Measurements from ENCODE around the gene CAPN8.

The CAPN8 gene

DNA sequence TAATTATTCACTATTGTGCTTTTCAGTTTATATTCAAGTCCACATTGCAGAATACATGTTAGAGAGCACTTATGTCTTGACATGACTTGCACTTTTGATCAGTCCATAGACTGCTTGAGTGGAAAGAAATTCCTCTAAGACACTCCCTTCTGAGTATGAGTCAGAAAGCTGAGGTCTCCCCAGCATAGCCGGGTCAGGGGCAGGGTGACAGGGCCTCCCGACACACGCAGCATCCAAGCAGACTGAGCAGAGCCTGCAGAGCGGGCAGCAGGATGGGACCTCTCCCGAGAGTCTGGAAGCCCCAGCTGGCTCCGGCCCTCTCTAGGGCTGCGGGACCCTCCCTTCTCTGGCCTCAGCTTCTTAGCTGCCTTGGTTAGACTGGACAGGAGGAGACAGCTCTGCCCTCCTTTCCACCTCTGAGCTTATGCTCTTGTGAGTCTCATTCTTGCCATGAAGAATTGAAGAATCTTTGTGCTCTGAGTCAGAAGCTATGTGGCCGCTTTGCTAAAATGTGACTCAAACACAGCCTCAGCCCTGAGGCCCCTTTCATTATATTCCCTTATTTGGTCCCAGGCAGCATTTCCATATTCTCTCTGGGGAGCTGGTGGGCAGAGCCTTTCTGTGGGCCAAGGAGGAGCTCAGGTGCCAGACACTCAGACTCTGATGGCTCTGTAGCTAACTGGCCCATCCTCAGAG lies 35.6 kb upstream of the CAPN8 start:
- DNase-seq (ENCODE audit: low read depth, low spot score): peak; percentile 75
- H3K4me3 ChIP-seq (ENCODE audit: insufficient read length, low read depth): no peak overlapping the region

DNA sequence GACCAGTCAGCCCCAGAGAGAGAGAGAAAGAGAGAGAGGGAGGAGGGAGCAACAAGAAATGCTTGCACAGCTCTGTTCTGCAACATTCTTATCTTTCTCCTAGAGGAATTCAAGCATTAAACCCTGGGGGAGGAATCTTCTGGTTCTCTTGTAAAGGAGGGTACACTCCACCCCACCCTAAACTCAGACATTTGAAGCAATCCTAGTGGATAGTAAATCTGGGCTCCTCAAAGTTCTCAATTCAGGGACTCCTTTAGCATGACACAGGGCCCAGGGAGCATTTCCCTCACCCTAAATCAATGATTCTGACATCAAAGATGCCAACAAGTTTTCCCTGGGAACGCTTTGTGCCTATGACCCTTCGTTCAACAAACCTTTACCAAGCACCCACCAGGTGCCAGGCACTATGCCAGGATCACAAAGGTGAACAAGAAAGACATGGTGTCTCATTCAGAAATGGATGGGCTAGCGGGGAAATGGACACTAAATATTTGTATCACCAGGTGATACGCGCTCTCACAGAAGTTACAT lies 35.0 kb upstream of the CAPN8 start:
- Histone ChIP-seq H3K27me3 (ENCODE audit: insufficient read depth, insufficient read length) (no peaks in the 10 kb centered on the region), H3K9ac (ENCODE audit: insufficient read length, low read depth) (no peak overlapping the region), H3K4me3 (ENCODE audit: insufficient read length, low read depth) (no peak overlapping the region), H3K36me3 (ENCODE audit: insufficient read depth, insufficient read length, low read length) (no peaks in the 10 kb centered on the region), H3K4me1 (ENCODE audit: insufficient read depth, insufficient read length) (peaks cover 13% of the 10 kb centered on the region), H3K9me3 (ENCODE audit: insufficient read depth, low read length) (no peaks in the 10 kb centered on the region)
- DNase-seq (ENCODE audit: low read depth, low spot score): no peak
- TF ChIP-seq YY1 (IDR thresholded peaks at IDR 0.05; ENCODE audit: insufficient read depth, insufficient read length): no peak
- no peak for TF ChIP-seq SUZ12 (IDR thresholded peaks at IDR 0.05; ENCODE audit: extremely low read depth, insufficient read depth, insufficient read length)
- TF ChIP-seq ZNF274 (IDR thresholded peaks at IDR 0.05; ENCODE audit: low read depth, low read length): no peak

More for the DNA sequence above, 35.6 kb upstream of the CAPN8 start:
- no peaks in the 10 kb centered on the region for H3K36me3 ChIP-seq (ENCODE audit: insufficient read depth, insufficient read length, low read length)
- no peaks in the 10 kb centered on the region for H3K27me3 ChIP-seq (ENCODE audit: insufficient read depth, insufficient read length)
- no peak overlapping the region for H3K9ac ChIP-seq (ENCODE audit: insufficient read length, low read depth)
- no peaks in the 10 kb centered on the region for H3K9me3 ChIP-seq (ENCODE audit: insufficient read depth, low read length)
- TF ChIP-seq YY1 (IDR thresholded peaks at IDR 0.05; ENCODE audit: insufficient read depth, insufficient read length): no peak
- TF ChIP-seq ZNF274 (IDR thresholded peaks at IDR 0.05; ENCODE audit: low read depth, low read length): no peak
- no peak for TF ChIP-seq SUZ12 (IDR thresholded peaks at IDR 0.05; ENCODE audit: extremely low read depth, insufficient read depth, insufficient read length)
- H3K4me1 ChIP-seq (ENCODE audit: insufficient read depth, insufficient read length): peaks cover 13% of the 10 kb centered on the region

DNA sequence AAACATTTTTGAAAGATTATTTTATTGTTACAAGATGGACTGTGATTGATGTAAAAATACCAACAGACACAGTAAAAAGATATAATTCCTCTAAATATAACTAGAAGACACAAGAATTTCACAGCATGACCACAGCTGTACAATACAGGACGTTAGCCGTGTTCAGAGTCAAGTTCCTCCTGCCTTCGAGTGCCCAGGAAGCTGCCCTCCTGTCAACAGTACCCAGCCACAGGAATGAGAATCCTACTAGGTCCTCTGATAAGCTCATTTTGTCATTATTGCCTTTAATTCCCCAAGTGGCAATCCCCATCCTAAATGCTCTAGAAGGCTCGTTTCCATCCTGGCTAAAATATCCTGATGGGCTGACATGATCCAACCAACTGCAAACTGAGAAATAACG lies 30.4 kb upstream of the CAPN8 start:
- H3K4me3 ChIP-seq (ENCODE audit: insufficient read length, low read depth): no peak overlapping the region
- no peak for DNase-seq (ENCODE audit: low read depth, low spot score)
- H3K36me3 ChIP-seq (ENCODE audit: insufficient read depth, insufficient read length, low read length): no peaks in the 10 kb centered on the region
- H3K9ac ChIP-seq (ENCODE audit: insufficient read length, low read depth): no peak overlapping the region
- no peaks in the 10 kb centered on the region for H3K9me3 ChIP-seq (ENCODE audit: insufficient read depth, low read length)
- H3K27me3 ChIP-seq (ENCODE audit: insufficient read depth, insufficient read length): no peaks in the 10 kb centered on the region
- peaks cover 6% of the 10 kb centered on the region for H3K4me1 ChIP-seq (ENCODE audit: insufficient read depth, insufficient read length)
- no peak for TF ChIP-seq SUZ12 (IDR thresholded peaks at IDR 0.05; ENCODE audit: extremely low read depth, insufficient read depth, insufficient read length)
- no peak for TF ChIP-seq YY1 (IDR thresholded peaks at IDR 0.05; ENCODE audit: insufficient read depth, insufficient read length)
- TF ChIP-seq ZNF274 (IDR thresholded peaks at IDR 0.05; ENCODE audit: low read depth, low read length): no peak

DNA sequence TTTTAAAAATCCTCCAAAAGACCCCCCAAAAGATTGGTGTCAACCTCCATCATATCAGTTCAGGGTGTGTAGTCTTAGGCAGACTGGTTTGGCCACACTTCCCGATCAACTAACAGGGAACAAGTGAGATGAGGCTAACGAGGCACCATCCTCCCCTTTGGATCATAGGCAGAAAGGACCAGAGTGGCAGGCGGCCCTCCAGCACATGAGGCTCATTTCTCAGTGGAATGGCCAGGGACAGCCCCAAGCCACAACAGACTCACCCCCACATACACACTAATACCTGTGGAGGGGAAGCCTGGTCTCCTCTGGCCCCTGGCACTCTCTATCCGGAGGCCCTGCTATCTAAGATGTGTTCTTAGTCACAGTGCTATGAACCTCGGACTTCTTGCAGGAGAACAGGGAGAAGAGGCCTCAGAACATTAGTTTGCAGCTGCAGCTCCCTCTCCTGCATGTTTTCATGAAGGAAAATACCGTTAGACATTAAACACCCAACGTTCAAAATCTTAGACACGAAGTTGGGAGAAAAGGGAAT lies 29.6 kb upstream of the CAPN8 start:
- Histone ChIP-seq H3K4me3 (ENCODE audit: insufficient read length, low read depth) (no peak overlapping the region), H3K9ac (ENCODE audit: insufficient read length, low read depth) (no peak overlapping the region), H3K9me3 (ENCODE audit: insufficient read depth, low read length) (no peaks in the 10 kb centered on the region), H3K27me3 (ENCODE audit: insufficient read depth, insufficient read length) (no peaks in the 10 kb centered on the region), H3K36me3 (ENCODE audit: insufficient read depth, insufficient read length, low read length) (no peaks in the 10 kb centered on the region), H3K4me1 (ENCODE audit: insufficient read depth, insufficient read length) (peaks cover 2% of the 10 kb centered on the region)
- DNase-seq (ENCODE audit: low read depth, low spot score): no peak
- TF ChIP-seq ZNF274 (IDR thresholded peaks at IDR 0.05; ENCODE audit: low read depth, low read length) (no peak), SUZ12 (IDR thresholded peaks at IDR 0.05; ENCODE audit: extremely low read depth, insufficient read depth, insufficient read length) (no peak), YY1 (IDR thresholded peaks at IDR 0.05; ENCODE audit: insufficient read depth, insufficient read length) (no peak)

DNA sequence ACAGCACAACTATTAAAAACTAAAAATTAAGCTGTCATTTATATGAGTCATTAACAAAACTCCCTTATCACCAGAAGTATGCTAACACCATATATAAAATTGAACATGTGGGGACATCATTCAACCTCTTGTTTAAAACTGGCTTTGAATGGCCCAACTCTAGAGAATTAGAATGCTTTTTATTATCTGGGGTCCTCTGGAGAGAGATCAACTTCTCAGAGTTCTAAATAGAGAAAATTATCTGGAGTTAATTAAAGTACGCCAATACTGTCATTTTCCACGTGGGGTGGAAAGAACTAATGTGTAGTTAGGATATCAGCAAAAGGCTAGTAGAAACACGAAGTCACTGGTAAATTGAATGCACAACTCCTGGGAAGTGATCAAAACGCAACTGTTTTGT lies 25.6 kb upstream of the CAPN8 start:
- no peaks in the 10 kb centered on the region for H3K27me3 ChIP-seq (ENCODE audit: insufficient read depth, insufficient read length)
- H3K36me3 ChIP-seq (ENCODE audit: insufficient read depth, insufficient read length, low read length): no peaks in the 10 kb centered on the region
- TF ChIP-seq YY1 (IDR thresholded peaks at IDR 0.05; ENCODE audit: insufficient read depth, insufficient read length) (no peak), SUZ12 (IDR thresholded peaks at IDR 0.05; ENCODE audit: extremely low read depth, insufficient read depth, insufficient read length) (no peak), ZNF274 (IDR thresholded peaks at IDR 0.05; ENCODE audit: low read depth, low read length) (no peak)
- DNase-seq (ENCODE audit: low read depth, low spot score): no peak
- H3K4me1 ChIP-seq (ENCODE audit: insufficient read depth, insufficient read length): no peaks in the 10 kb centered on the region
- H3K9me3 ChIP-seq (ENCODE audit: insufficient read depth, low read length): no peaks in the 10 kb centered on the region
- H3K4me3 ChIP-seq (ENCODE audit: insufficient read length, low read depth): no peak overlapping the region
- no peak overlapping the region for H3K9ac ChIP-seq (ENCODE audit: insufficient read length, low read depth)

DNA sequence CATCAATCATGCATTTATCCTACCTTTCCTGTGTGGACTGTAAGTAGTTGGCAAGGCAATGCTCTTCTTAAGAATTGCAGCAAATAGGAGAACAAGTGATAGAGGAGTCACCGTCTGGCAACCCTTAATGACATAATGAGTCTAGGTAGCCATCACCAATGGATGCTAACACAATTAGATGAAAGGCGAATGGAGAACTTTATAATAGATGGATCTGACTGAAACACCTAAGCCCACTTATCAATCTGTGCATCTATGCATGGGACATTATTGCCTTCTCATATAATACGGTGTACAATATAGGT lies 18.9 kb upstream of the CAPN8 start:
- Histone ChIP-seq H3K36me3 (ENCODE audit: insufficient read depth, insufficient read length, low read length) (no peaks in the 10 kb centered on the region), H3K9ac (ENCODE audit: insufficient read length, low read depth) (no peak overlapping the region), H3K27me3 (ENCODE audit: insufficient read depth, insufficient read length) (peaks cover 7% of the 10 kb centered on the region), H3K4me3 (ENCODE audit: insufficient read length, low read depth) (no peak overlapping the region), H3K4me1 (ENCODE audit: insufficient read depth, insufficient read length) (no peaks in the 10 kb centered on the region), H3K9me3 (ENCODE audit: insufficient read depth, low read length) (no peaks in the 10 kb centered on the region)
- TF ChIP-seq ZNF274 (IDR thresholded peaks at IDR 0.05; ENCODE audit: low read depth, low read length): no peak
- TF ChIP-seq SUZ12 (IDR thresholded peaks at IDR 0.05; ENCODE audit: extremely low read depth, insufficient read depth, insufficient read length): no peak
- TF ChIP-seq YY1 (IDR thresholded peaks at IDR 0.05; ENCODE audit: insufficient read depth, insufficient read length): no peak
- DNase-seq (ENCODE audit: low read depth, low spot score): no peak

- H3K4me1 ChIP-seq (ENCODE audit: insufficient read depth, insufficient read length): no peaks in the 10 kb centered on the region
- peaks cover 7% of the 10 kb centered on the region for H3K27me3 ChIP-seq (ENCODE audit: insufficient read depth, insufficient read length)
- no peak overlapping the region for H3K4me3 ChIP-seq (ENCODE audit: insufficient read length, low read depth)
- DNase-seq (ENCODE audit: low read depth, low spot score): peak; percentile 72
- no peak overlapping the region for H3K9ac ChIP-seq (ENCODE audit: insufficient read length, low read depth)
- H3K36me3 ChIP-seq (ENCODE audit: insufficient read depth, insufficient read length, low read length): no peaks in the 10 kb centered on the region
- no peak for TF ChIP-seq YY1 (IDR thresholded peaks at IDR 0.05; ENCODE audit: insufficient read depth, insufficient read length)
- no peak for TF ChIP-seq ZNF274 (IDR thresholded peaks at IDR 0.05; ENCODE audit: low read depth, low read length)
- no peak for TF ChIP-seq SUZ12 (IDR thresholded peaks at IDR 0.05; ENCODE audit: extremely low read depth, insufficient read depth, insufficient read length)
- H3K9me3 ChIP-seq (ENCODE audit: insufficient read depth, low read length): no peaks in the 10 kb centered on the region
Observed at GRCh38 chr1:223683586-223684487, 18.3 kb upstream of the CAPN8 start.

Data from NT2/D1 (cell line).